ENCODE data around the gene SEC63.
"Not testable (repeated sequence)": the region's sequence is repeated elsewhere in the genome, so short reads cannot be mapped to it uniquely, and the experiment has no call there.

Gene SEC63

DNA sequence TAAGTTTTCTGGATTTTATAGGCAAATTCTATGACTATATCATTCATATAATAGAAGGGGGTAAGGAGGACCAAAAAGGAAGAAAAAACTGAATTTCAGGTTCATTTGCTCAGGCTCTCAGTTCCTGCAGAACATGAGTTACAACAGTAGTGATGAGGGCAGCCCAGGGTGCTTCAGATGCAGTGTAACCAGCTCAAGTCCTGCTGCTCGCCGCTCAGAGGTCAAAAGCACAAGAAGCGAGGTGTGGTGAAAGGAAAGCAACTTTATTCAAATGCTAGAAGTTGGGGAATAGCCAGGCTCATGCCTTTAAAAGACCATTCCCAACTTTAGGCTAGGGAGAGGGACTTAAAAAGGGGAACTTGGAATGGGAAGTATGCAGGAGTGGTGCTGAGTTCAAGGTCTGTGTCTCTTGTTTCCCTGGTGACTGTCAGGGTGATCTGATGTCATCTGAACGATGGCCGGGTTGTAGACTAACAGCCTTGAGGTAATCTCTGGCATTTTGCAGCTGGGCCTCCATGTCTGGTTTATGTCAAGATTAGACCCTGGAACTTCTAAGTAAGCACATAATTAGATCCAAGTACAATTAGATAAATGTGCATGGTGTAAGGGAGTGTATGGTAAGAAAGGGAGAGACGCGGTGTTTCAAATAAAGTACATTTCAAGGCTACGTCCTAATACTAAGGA is 14.5 kb upstream of the SEC63 start:
- DNase-seq = no peak

DNA sequence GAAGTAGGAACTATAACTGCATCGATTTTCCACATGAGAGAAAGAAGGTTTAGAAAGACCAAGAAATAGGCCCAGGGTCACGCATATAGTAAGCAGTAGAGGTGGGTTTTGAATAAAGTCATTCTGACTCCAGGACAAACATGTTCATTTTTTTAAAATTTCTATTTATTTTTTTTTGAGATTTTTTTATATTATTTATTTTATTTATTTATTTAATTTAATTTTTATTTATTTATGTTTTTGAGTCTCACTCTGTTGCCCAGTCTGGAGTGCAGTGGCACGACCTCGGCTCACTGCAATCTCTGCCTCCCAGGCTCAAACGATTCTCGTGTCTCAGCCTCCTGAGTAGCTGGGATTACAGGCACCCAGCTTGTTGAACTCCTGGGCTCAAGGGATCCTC is 13.2 kb upstream of the SEC63 start:
- no peak for DNase-seq

DNA sequence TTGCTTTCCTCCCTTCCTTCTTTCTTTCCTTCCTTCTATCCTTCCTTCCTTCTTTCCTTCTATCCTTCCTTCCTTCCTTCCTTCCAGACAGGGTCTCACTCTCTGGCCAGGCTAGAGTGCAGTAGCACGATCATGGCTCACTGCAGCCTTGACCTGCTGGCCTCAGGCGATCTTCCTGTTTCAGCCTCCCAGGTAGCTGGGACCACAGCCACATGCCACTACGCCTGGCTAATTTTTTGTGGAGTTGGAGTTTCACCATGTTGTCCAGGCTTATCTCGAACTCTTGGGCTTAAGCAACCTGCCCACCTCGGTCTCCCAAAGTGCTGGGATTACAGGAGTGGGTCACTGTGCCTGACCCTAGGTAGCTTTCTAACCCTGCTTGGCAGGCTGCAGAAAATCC is 12.2 kb upstream of the SEC63 start:
- DNase-seq = no peak

DNA sequence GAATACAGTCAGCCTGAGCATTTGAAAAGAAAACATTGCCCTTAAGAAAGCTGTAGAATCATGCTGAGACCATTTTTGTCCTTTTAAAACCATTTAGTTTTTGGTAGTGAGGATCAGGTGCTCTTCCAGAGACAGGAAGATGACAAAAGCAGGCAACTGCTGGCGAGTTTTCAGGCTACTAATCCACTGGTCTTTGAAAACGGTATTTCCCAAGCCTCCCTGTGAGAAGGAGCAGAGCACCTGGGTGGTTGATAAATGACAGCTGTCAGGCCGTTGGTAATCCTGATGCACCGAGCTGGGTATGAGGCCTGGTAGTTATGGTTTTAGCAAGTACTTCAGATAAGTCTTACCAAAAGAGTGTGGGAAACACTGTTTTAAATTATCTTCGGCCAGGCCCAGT is 10.1 kb upstream of the SEC63 start:
- DNase-seq = no peak

DNA sequence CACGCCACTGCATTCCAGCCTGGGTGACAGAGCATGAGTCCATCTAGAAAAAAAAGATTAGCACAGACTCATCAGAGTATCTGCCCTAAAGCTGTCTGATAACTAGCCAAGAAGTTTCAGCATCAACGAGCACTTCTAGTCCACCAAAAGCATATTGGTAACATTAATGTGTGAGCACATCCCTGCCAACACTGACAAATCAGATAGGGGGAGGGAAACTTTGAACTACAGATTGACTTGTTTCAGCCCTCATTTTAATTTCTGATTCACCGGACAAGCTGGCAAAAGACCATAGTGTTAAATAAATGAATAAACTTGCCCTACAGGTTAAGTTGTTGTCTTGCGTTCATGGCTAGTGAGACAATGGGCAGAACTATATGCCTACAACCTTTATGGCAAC is 7.7 kb upstream of the SEC63 start:
- no peak for DNase-seq

- DNase-seq = no peak
Observed at GRCh38 chr6:107962723-107963122, 4.7 kb upstream of the SEC63 start.

DNA sequence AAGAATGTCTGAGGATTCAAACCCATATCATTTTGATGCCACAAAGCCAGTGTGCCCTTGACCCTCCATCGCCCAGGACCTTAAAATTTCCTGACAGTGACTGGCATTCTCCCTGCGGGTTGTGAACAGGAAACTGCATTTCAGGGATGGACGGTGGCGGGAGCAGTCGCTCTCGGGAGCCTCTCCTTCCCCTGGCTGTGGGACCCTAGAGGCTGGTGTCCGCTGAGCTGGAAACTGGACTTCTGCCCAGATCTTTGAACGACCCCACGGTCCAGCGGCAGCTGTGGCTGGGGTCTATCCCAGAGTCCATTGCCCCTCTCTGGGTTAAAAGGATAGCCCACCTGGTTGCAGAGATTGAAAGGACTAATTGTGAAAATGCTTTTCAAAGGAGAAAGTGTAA is 1.4 kb upstream of the SEC63 start:
- no peak for DNase-seq

- DNase-seq = not testable (repeated sequence)
Observed at GRCh38 chr6:107958689-107959362, 818 bp upstream of the SEC63 start.

DNA sequence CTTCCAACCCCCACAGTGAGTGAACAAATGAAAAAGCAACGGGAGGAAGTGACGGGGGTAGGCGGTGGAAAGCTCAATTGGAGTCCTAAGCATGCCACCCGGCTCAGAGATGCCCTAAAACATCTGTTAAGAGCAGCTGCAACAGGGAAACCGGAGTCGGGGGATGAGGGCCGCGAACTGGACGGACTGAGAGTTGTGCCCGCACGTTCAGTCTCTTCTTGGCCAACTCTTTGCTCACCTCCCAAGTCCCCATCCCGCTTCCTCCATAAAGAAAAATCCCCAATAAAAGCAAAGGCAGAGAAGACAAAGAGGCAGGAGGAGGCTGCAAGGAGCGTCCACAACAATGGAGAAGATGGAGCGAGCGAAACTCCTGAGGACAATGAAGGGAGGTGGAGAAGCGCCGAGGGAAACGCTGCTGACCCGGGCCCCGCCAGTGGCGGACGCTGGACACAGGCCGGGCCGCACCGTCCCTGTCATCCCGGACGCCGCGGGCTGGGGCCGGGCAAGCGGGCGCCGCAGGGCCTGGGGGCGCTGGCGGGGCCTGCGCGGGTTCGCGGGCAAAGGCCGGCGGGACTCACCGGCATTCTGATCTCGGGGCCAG is 600 bp downstream of the SEC63 start:
- peak; percentile 79 for DNase-seq

DNA sequence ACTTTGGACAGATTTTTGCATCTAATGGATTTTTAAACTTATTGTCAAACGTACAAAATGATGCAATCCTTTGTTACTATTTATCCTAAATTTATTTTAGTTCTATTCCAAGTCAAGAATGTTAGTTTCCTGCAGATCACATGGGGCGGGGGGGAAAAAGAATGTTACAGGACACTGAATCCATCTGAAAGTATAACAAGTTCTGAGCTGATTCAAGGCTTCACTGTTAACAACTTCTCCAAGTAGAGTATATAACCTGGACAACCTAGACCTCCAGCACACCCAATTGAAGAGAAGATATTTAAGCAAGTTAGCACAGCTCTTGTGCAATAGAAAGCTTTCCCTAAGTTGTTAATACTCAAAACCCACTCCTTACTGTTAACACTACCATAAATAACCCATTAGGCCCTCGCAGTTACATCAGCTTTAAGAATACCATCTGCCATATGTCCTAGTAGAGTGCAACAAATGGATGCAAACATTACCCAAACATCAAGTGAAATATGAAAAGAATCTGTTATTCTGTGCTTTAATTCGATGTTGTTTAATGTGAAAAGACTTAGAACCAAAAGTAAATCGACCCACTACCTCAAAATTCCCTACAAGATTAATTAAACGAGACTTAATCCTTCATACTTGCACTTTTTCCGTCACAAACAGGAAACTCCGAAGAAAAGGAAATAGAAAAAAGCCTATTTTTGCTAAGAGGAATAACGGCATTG is 1.3 kb downstream of the SEC63 start:
- no peak for DNase-seq

DNA sequence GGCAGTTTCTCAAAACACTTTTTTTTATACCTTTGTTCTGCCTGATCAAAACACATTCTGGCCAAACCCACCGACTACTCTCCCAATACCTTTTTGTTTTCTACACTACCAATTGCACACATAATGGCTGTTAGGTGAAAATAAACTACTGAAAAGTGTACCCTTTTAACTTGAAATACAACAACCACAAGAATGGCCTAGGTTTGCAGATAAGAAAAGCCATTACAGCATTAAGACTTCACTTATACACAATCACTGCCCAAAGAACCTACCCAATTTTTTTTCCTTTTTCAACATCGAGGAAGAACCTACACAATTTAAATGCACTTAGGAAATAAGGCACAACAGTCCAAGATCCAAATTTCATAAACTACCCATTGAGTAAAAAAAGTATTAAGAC is 1.8 kb downstream of the SEC63 start:
- DNase-seq = no peak

DNA sequence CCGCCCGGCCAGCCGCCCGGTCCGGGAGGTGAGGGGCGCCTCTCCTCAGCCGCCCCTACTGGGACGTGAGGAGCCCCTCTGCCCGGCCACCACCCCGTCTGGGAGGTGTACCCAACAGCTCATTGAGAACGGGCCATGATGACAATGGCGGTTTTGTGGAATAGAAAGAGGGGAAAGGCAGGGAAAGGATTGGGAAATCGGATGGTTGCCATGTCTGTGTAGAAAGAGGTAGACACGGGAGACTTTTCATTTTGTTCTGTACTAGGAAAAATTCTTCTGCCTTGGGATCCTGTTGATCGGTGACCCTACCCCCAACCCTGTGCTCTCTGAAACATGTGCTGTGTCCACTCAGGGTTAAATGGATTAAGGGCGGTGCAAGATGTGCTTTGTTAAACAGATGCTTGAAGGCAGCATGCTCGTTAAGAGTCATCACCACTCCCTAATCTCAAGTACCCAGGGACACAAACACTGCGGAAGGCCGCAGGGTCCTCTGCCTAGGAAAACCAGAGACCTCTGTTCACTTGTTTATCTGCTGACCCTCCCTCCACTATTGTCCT is 4.1 kb downstream of the SEC63 start:
- DNase-seq = not testable (repeated sequence)

- no peak for DNase-seq
Observed at GRCh38 chr6:107943626-107944439, 14.2 kb downstream of the SEC63 start.

GRCh38 chr6:107942142-107942541 is 15.9 kb downstream of the SEC63 start:
- DNase-seq = no peak

DNA sequence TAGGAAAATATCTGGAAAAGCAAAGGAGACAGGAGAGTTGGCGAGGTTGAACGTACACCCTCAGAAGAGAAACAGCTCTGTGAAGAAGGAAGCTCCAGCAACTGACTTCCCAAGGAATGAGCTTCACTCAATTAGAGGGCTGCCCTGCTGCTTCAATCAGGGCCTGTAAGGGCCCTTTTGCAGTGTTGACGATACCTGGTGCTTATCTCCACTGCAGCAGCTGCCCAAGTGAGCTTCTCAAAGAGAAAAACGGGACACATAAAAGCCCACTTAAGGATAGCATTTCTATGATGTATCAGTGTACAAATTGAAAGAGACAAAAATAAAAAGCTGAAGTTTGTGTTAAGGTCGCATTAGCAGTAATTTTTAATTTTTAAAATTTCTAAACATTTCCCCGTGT is 16.4 kb downstream of the SEC63 start:
- no peak for DNase-seq

DNA sequence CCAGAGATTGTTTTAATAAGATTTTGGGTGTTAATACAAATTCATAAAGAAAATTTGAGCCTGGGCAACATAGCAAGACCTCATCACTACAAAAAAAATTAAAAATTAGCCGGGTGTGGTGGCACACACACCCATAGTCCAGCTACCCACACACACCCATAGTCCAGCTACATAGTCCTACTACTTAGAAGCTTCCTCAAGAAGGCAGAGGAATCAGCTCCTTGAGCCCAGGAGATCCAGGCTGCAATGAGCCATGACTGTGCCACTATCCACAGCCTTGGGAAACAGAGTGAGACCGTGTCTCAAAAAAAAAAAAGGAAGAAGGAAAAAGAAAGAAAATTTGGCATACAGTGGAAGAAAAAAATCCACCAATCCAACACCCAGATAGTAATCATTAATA is 16.8 kb downstream of the SEC63 start:
- DNase-seq = no peak

DNA sequence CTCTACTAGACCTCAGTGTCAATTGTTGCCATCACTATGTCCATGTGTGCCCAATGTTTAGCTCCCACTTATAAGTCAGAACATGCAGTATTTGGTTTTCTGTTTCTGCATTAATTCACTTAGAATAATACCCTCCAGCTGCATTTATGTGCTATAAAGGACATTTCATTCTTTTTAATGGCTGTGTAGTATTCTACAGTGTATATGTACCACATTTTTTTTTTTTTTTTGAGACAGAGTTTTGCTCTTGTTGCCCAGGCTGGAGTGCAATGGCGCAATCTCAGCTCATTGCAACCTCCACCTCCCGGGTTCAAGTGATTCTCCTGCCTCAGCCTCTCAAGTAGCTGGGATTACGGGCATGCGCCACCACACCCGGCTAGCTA is 21.1 kb downstream of the SEC63 start:
- DNase-seq = not testable (repeated sequence)

DNA sequence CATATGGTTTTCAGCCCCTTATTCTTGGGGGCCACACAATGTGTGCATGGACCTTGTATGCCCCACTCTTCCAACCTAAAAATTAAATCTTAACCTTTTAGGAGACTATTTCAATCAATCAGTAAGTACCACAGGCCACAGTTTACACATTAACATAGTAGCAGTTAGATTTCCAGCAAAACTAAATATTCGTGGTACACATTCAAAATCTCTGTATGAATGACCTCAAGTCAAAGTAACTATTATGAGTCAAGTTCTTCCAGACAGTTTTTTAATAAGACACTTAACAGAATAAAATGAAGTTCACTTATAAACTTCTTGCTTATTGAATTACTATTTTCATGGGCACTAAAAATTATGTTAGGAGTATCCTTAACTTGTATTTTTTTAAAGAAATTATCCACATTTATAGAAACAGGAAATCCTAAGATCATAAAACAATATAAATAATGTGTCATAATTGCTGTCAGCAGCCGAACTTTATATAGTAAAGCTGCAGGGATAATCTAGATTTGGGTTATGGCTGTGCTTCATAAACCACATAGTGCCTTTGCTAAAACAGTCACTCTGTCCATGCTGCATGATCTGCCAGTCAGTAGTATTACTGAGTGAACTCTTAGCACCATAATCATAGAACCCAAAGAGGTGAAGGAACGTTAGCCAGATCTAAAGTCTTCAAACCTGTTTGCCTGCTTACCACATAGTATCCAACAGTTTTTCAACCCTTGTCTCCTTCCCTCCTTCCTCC is 21.7 kb downstream of the SEC63 start:
- no peak for DNase-seq

- not testable (repeated sequence) for DNase-seq
Observed at GRCh38 chr6:107934229-107934628, 23.8 kb downstream of the SEC63 start.

DNA sequence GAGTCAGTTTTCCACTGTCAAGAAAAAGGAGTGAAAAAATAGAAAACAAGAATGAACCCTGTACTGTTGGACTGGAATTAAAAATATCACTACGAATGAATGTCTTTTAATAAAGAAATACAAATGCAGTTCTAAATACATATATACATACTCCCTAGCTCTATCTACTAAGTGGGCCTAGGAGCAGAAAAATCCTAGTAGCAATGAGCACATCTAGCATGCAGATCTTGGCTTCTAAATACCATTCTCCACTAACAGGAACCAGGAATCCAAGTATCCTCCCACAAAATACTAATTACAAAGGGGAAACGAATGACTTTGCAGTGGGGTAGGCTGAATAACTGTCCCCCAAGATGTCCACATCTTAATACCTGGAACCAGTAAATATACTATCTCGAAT is 25.4 kb downstream of the SEC63 start:
- DNase-seq = no peak

DNA sequence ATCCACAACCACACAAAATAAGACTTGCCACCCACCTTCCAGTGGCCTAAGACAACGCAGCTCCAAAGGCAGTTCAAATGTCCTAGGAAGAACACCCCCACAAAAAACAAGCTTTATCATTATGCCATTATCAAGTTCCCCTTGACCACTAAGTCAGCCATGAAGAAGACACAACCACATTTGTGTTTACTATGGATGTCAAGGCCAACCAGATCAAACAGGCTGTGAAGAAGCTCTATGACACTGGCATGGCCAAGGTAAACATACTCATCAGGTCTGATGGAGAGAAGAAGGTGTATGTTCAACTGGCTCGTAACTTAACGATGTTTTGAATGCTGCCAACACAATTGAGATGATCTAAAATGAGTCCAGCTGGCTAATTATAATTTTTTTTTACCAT is 26.1 kb downstream of the SEC63 start:
- no peak for DNase-seq

DNA sequence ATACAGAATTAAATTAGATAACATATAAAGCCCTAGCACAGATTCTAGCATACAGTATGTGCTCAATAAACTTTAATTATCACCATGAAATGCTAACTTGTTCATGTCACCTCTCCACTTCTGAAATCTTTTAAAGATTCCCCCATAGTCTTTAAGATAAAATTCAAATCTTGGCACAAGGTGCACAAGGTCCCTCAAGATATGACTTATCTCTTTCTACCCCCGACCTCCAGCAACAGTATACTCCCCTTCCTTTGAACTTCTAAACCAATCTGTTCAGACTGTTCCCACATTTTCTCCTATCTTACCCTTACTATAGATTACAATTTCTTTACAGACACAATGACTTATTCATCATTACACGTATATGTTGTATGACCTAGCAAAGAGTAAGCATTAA is 29.0 kb downstream of the SEC63 start:
- DNase-seq = no peak
